Epithelial cell of esophagus (primary cell): Measurements from ENCODE around the gene PPM1L.
A peak's percentile ranks its signal among the peaks of the same experiment; 100 is the strongest.

ENCODE experiments used
- DNase-seq: peaks from one replicate; pipeline ENCODE4 v3.0.0; 2010; ENCODE audit warnings: low read depth
- H3K4me3 ChIP-seq: 2 replicates; pipeline ENCODE4 v1.5.1; 2011; ENCODE audit warnings: mild to moderate bottlenecking, low read length, control low read depth
- TF ChIP-seq, protein P1 (sequence below): IDR thresholded peaks from 2 replicates; pipeline ENCODE4 v1.5.1; 2011; ENCODE audit warnings: low read depth, mild to moderate bottlenecking, low read length, control low read depth, inconsistent platforms; ENCODE audit not compliant: insufficient read depth; ENCODE audit errors: missing control alignments

The PPM1L gene

DNA sequence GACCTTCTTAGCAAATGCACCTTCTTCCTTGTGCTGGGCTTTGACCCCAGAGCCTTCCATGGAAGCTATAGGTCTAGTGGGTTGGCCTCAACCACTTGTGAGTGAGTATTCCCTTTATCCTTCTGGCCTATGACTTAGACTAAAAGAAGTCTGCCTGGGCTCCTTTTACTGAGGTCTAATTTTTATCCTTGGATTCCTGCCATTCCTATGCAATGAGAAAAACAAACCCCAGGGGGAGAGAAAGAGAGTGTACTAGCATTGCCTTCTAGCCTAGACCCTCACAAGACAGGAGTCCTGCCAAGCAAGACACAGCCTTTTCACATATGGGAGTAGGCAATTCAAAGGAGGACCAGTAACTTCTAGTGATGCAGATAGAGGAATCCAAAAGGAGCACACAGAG, 155.4 kb downstream of the PPM1L start:
- H3K4me3 ChIP-seq: no peak overlapping the region
- TF ChIP-seq, protein P1, sequence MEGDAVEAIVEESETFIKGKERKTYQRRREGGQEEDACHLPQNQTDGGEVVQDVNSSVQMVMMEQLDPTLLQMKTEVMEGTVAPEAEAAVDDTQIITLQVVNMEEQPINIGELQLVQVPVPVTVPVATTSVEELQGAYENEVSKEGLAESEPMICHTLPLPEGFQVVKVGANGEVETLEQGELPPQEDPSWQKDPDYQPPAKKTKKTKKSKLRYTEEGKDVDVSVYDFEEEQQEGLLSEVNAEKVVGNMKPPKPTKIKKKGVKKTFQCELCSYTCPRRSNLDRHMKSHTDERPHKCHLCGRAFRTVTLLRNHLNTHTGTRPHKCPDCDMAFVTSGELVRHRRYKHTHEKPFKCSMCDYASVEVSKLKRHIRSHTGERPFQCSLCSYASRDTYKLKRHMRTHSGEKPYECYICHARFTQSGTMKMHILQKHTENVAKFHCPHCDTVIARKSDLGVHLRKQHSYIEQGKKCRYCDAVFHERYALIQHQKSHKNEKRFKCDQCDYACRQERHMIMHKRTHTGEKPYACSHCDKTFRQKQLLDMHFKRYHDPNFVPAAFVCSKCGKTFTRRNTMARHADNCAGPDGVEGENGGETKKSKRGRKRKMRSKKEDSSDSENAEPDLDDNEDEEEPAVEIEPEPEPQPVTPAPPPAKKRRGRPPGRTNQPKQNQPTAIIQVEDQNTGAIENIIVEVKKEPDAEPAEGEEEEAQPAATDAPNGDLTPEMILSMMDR: no peak
- DNase-seq: no peak

DNA sequence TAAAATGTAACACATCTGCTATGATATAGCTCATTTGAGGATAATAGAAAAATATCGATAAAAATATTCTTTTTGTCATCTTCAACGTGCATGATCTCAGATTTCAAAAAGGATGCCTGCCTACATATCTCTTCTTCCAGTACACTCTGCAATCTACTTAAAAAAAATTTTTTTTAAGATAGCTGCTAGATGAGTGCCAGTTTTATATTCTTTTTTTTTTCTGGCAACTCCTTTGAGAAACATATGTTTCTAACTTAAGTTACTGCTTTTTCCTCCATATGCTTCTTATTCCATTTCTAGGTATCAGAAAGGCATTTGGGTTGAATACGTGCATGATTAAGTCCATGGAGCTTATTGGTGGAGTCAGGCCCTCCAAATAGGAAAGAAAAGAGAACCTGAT, 160.4 kb downstream of the PPM1L start:
- TF ChIP-seq, protein P1: no peak
- no peak for DNase-seq

GRCh38 chr3:160919942-160920341, 163.9 kb downstream of the PPM1L start:
- no peak for DNase-seq
- H3K4me3 ChIP-seq: no peak overlapping the region
- TF ChIP-seq, protein P1: no peak

More for the DNA sequence above, 160.4 kb downstream of the PPM1L start:
- no peak overlapping the region for H3K4me3 ChIP-seq

GRCh38 chr3:160921020-160921635, 165.1 kb downstream of the PPM1L start:
- no peak overlapping the region for H3K4me3 ChIP-seq
- TF ChIP-seq, protein P1: peak; percentile 88
- DNase-seq: peak; percentile 49

GRCh38 chr3:160924776-160925175, 168.7 kb downstream of the PPM1L start:
- no peak overlapping the region for H3K4me3 ChIP-seq
- TF ChIP-seq, protein P1: no peak
- no peak for DNase-seq

DNA sequence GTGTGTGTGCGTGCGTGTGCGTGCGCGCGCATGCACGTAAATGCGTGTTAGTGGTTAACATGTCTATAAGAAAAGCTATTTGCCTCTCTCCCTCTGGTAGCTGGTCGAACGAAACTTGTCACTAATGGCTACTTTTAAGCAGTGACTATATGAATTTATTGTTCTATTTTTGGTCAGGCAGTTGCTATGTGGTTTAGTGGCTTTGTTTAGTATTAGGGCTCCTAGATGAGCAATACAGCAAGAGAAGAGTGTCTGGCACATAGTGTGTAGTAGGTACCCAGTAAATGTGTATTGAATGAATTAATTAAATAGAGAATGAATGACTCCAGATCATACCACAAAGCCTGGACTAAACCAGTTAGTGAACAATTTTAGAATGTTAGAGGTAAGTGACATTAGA, 171.6 kb downstream of the PPM1L start:
- DNase-seq: no peak
- TF ChIP-seq, protein P1: no peak
- no peak overlapping the region for H3K4me3 ChIP-seq

DNA sequence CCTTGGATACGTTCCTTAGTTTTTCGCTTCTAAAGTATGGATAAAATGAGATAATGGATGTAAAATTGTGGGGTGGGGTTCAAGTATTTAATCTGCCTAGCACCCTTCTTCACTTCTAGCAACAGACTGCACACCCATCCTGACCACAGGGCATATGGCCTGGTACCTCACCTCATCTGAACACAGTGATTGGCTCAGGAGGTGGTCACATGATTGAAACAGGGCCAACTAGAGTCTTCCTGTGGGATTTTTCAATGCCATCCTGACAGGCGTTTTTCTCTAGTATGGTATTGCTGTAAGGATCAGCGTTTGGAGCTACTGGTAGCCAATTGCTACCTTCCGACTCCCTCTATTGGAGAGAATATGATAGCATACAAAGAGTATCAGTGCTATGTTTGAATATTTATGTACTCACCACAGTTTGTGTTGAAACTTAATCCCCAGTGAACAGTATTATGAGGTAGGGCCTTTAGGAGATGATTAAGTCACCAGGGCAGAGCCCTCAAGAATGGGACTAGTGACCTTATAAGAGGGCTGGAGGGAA, 172.2 kb downstream of the PPM1L start:
- TF ChIP-seq, protein P1: peak; percentile 34
- DNase-seq: peak; percentile 9
- H3K4me3 ChIP-seq: no peak overlapping the region
